GM18868 (cell line): ENCODE measurements around the gene NCAPH2.
"Not testable (repeated sequence)": the region's sequence is repeated elsewhere in the genome, so short reads cannot be mapped to it uniquely, and the experiment has no call there.

ENCODE experiments used
- ATAC-seq: cut with Tn5 transposase; IDR thresholded peaks from one replicate; pipeline ENCODE4 v1.9.1; 2021; ENCODE audit warnings: mild to moderate bottlenecking, moderate library complexity; ENCODE audit not compliant: unreplicated experiment

NCAPH2 gene

GRCh38 chr22:50516891-50517290 lies 8.9 kb downstream of the NCAPH2 start:
- no peak for ATAC-seq

GRCh38 chr22:50517495-50518260 lies 9.7 kb downstream of the NCAPH2 start:
- no peak for ATAC-seq

GRCh38 chr22:50518606-50519005 lies 10.6 kb downstream of the NCAPH2 start:
- ATAC-seq, result no peak

- ATAC-seq, result no peak
Observed at GRCh38 chr22:50519151-50519550, 11.1 kb downstream of the NCAPH2 start.

GRCh38 chr22:50520184-50520583 lies 12.2 kb downstream of the NCAPH2 start:
- ATAC-seq, result not testable (repeated sequence)

GRCh38 chr22:50520826-50521453 lies 12.9 kb downstream of the NCAPH2 start:
- no peak for ATAC-seq

- no peak for ATAC-seq
Observed at GRCh38 chr22:50521710-50522109, 13.7 kb downstream of the NCAPH2 start.

- ATAC-seq, result no peak
Observed at GRCh38 chr22:50522208-50522805, 14.3 kb downstream of the NCAPH2 start.

GRCh38 chr22:50522806-50523438 lies 14.9 kb downstream of the NCAPH2 start:
- no peak for ATAC-seq

- ATAC-seq, result no peak
Observed at GRCh38 chr22:50523458-50523805, 15.4 kb downstream of the NCAPH2 start.

GRCh38 chr22:50523806-50524675 lies 16.0 kb downstream of the NCAPH2 start:
- ATAC-seq, result no peak

GRCh38 chr22:50524676-50525103 lies 16.7 kb downstream of the NCAPH2 start:
- no peak for ATAC-seq

GRCh38 chr22:50525104-50525857 lies 17.3 kb downstream of the NCAPH2 start, which contains the start of gene SCO2:
Gene SCO2, minus strand, starts transcription at chr22:50525598. Its CDS starts 1,187 bp downstream, at chr22:50524411.
- ATAC-seq, result peak; percentile 45

GRCh38 chr22:50525858-50526107 lies 17.8 kb downstream of the NCAPH2 start:
- ATAC-seq, result no peak

- peak; percentile 27 for ATAC-seq
Observed at GRCh38 chr22:50526108-50526833, 18.2 kb downstream of the NCAPH2 start.

- ATAC-seq, result no peak
Observed at GRCh38 chr22:50526834-50527801, 19.1 kb downstream of the NCAPH2 start.

GRCh38 chr22:50527921-50528681 lies 20.1 kb downstream of the NCAPH2 start:
- ATAC-seq, result no peak
